Measurements from ENCODE around the gene RFX2.
"Not testable (repeated sequence)": the region's sequence is repeated elsewhere in the genome, so short reads cannot be mapped to it uniquely, and the experiment has no call there.

RFX2 gene

GRCh38 chr19:6034512-6034911 is 75.8 kb downstream of the RFX2 start:
- no peak for DNase-seq

GRCh38 chr19:6033744-6034264 is 76.5 kb downstream of the RFX2 start:
- no peak for DNase-seq

- DNase-seq, result no peak
Observed at GRCh38 chr19:6032827-6033226, 77.5 kb downstream of the RFX2 start.

- DNase-seq, result no peak
Observed at GRCh38 chr19:6032381-6032780, 77.9 kb downstream of the RFX2 start.

GRCh38 chr19:6030214-6030507 is 80.1 kb downstream of the RFX2 start:
- peak; percentile 53 to 58 for DNase-seq

- no peak for DNase-seq
Observed at GRCh38 chr19:6026390-6027227, 83.7 kb downstream of the RFX2 start.

- not testable (repeated sequence) for DNase-seq
Observed at GRCh38 chr19:6024756-6025155, 85.5 kb downstream of the RFX2 start.

GRCh38 chr19:6023936-6024335 is 86.4 kb downstream of the RFX2 start:
- DNase-seq, result no peak

GRCh38 chr19:6023085-6023682 is 87.1 kb downstream of the RFX2 start:
- no peak for DNase-seq

- DNase-seq, result no peak
Observed at GRCh38 chr19:6022570-6023064, 87.7 kb downstream of the RFX2 start.

GRCh38 chr19:6021878-6022569 is 88.3 kb downstream of the RFX2 start:
- DNase-seq, result peak; percentile 64 to 80

- DNase-seq, result no peak
Observed at GRCh38 chr19:6020972-6021805, 89.1 kb downstream of the RFX2 start.

- DNase-seq, result peak in 1 of 2 donors; percentile 4
Observed at GRCh38 chr19:6020166-6020882, 90.0 kb downstream of the RFX2 start.

- DNase-seq, result no peak
Observed at GRCh38 chr19:6018786-6019185, 91.5 kb downstream of the RFX2 start.

GRCh38 chr19:6017576-6017975 is 92.7 kb downstream of the RFX2 start:
- no peak for DNase-seq

- no peak for DNase-seq
Observed at GRCh38 chr19:6015841-6016545, 94.3 kb downstream of the RFX2 start.

- no peak for DNase-seq
Observed at GRCh38 chr19:6014551-6015135, 95.7 kb downstream of the RFX2 start.

- DNase-seq, result no peak
Observed at GRCh38 chr19:6012426-6013170, 97.7 kb downstream of the RFX2 start.

- no peak for DNase-seq
Observed at GRCh38 chr19:6011794-6012193, 98.5 kb downstream of the RFX2 start.

GRCh38 chr19:6011206-6011605 is 99.1 kb downstream of the RFX2 start:
- no peak for DNase-seq

Measured in inflammatory macrophage (primary cell).